ENCODE data around the gene TGFB1. TPM values are rescaled to one million over a fixed set of nuclear protein-coding genes. Genes with fewer than 3 reads are reported as not detected.

The TGFB1 gene
- total RNA-seq, 1 experiment from 2014 or later: 30.1 TPM

DNA sequence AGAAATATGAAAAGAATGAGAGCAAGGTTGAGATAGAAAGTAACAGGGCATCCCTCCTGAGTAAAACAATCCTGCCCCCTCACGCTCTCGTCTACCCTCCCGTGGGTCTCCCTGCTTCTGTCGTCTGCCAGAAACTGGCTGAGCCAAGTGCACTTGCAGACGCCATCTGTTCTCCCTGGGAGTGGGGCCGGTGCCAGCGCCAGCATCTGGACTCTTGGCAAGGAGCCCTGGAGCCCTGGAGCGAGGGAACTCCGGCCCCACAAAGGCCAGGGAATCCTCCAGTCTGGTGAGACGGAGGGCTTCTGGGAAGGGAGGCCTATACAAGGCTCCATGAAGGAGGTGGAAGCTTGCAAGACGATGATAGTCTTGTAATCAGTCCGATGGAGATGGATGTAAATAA lies 20.3 kb upstream of the TGFB1 start:
- Histone ChIP-seq H2BK15ac (ENCODE audit: low read depth, low read length) (no peak overlapping the region), H3K27me3 (ENCODE audit: insufficient read depth, low read length) (no peaks in the 10 kb centered on the region), H3K23ac (ENCODE audit: insufficient read length, low read depth, low read length) (no peak overlapping the region), H3K79me2 (ENCODE audit: insufficient read depth, low read length) (no peaks in the 10 kb centered on the region), H3K9ac (ENCODE audit: extremely low read depth, insufficient read length, low read length) (no peak overlapping the region), H2BK5ac (ENCODE audit: insufficient read length, low read length) (no peak overlapping the region), H3T11ph (ENCODE audit: low read length) (no peak overlapping the region), H3K4me1 (ENCODE audit: insufficient read depth, low read length) (peaks cover 2% of the 10 kb centered on the region; the same call in 1 of the 2 replicates), H3K79me1 (ENCODE audit: insufficient read depth, low read depth, low read length, poor library complexity, severe bottlenecking) (no peaks in the 10 kb centered on the region), H4K91ac (ENCODE audit: insufficient read length, low read depth, low read length) (no peak overlapping the region), H2BK120ac (ENCODE audit: low read depth, low read length, poor library complexity, severe bottlenecking) (no peak overlapping the region), H3K4me2 (ENCODE audit: insufficient read depth, insufficient read length, low read length) (no peak overlapping the region), H2BK12ac (ENCODE audit: insufficient read length, low read depth, low read length) (no peak overlapping the region), H2AFZ (ENCODE audit: low read length) (no peak overlapping the region), H4K5ac (ENCODE audit: insufficient read length, low read depth, low read length) (no peak overlapping the region), H2BK20ac (ENCODE audit: low read depth, low read length, poor library complexity, severe bottlenecking) (no peak overlapping the region), H2AK5ac (ENCODE audit: insufficient read length, low read length) (no peak overlapping the region), H3K18ac (ENCODE audit: insufficient read length, low read depth, low read length) (no peak overlapping the region), H3K23me2 (ENCODE audit: insufficient read length, low read depth, low read length, poor library complexity, severe bottlenecking) (peaks cover 7% of the 10 kb centered on the region), H4K20me1 (ENCODE audit: control insufficient read depth, insufficient read depth, insufficient read length) (no peaks in the 10 kb centered on the region), H3K9me3 (ENCODE audit: control insufficient read depth, low read depth, low read length) (no peaks in the 10 kb centered on the region), H3K14ac (ENCODE audit: insufficient read depth, low read length) (no peak overlapping the region), H3K56ac (ENCODE audit: insufficient read length, low read depth, low read length) (no peak overlapping the region), H3K27ac (ENCODE audit: insufficient read length, low read depth, low read length) (no peak overlapping the region), H3K4ac (ENCODE audit: low read depth, low read length) (no peak overlapping the region), H4K8ac (replicated peaks; ENCODE audit: insufficient read length, low read depth, low read length) (no peak overlapping the region)
- Mint-ChIP-seq H3K4me3 (no peak overlapping the region; a peak in 1 of 5 replicates), H3K4me1 (peaks cover 12 to 19% of the 10 kb centered on the region in 2 experiments), H3K27me3 (ENCODE audit: low read depth) (peaks cover 7% of the 10 kb centered on the region), H3K36me3 (ENCODE audit: insufficient read depth in 1 of 3, low read depth in 3 of 3) (no peaks in the 10 kb centered on the region), H3K9me3 (no peaks in the 10 kb centered on the region; a peak in 1 of 5 replicates), H3K27ac (no peak overlapping the region; a peak in 1 of 7 replicates)
- WGBS (ENCODE audit: extremely low coverage, insufficient read length, low lambda C conversion rate): no CpG with 5 or more reads among the region's 12 CpGs
- no peak for DNase-seq
- TF ChIP-seq, protein P1, sequence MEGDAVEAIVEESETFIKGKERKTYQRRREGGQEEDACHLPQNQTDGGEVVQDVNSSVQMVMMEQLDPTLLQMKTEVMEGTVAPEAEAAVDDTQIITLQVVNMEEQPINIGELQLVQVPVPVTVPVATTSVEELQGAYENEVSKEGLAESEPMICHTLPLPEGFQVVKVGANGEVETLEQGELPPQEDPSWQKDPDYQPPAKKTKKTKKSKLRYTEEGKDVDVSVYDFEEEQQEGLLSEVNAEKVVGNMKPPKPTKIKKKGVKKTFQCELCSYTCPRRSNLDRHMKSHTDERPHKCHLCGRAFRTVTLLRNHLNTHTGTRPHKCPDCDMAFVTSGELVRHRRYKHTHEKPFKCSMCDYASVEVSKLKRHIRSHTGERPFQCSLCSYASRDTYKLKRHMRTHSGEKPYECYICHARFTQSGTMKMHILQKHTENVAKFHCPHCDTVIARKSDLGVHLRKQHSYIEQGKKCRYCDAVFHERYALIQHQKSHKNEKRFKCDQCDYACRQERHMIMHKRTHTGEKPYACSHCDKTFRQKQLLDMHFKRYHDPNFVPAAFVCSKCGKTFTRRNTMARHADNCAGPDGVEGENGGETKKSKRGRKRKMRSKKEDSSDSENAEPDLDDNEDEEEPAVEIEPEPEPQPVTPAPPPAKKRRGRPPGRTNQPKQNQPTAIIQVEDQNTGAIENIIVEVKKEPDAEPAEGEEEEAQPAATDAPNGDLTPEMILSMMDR (conservative IDR thresholded peaks at IDR 0.05): no peak

Data from H9 (cell line).